Activated CD4-positive, alpha-beta T cell treated with anti-CD3 and anti-CD28 coated beads, Interleukin-2, Interleukin-4, amounts not matched to agents 100 ng/mL and 50 ng/mL, durations not matched to agents 16 hours and 8 hours (primary cell): Measurements from ENCODE around the gene HOXC6.

Experiments
- DNase-seq: peaks from one replicate; pipeline ENCODE4 v3.0.0-alpha.2; 2020; ENCODE audit warnings: low spot score

Gene HOXC6

DNA sequence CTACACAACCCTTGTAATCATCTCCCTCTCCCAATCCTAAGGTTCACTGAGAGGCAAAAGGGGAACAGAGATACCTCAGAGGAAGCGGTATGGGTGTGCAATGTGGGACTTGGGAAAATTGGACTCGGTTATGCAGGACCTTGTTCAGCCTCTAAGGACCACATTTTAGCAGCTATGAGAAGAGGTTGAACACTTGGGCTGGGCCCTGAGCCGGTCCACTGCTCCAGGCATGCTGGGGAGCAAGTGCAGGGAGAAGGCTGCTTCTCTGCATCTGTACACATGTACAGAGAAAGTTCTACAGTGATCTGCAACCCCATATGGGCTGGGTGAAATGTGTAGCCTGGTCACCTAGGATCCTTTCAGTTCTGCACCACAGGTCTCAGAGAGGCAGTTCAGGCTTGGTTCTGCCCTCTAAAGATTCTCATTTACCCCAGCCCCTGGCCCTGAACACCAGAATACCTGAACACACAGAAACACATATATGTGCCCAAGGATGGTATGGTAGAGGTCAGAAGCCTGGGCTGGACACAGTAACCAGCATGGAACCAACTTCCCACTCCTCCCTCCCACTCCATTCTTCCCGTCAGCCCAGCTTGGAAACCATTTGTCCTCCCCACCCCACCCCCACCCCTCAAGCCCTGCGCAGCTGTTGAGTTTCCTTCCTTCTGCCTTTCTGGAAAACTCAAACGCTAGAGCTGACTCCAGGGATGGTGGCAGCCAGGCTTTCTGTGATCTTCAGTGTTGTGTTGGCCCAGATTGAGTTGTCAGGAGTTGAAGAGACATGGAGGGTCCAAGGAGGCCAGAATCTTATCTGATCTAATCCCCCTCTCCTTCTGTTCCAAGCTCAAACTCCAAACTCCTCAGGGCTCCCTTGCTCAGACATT is 15.0 kb downstream of the HOXC6 start:
- no peak for DNase-seq

DNA sequence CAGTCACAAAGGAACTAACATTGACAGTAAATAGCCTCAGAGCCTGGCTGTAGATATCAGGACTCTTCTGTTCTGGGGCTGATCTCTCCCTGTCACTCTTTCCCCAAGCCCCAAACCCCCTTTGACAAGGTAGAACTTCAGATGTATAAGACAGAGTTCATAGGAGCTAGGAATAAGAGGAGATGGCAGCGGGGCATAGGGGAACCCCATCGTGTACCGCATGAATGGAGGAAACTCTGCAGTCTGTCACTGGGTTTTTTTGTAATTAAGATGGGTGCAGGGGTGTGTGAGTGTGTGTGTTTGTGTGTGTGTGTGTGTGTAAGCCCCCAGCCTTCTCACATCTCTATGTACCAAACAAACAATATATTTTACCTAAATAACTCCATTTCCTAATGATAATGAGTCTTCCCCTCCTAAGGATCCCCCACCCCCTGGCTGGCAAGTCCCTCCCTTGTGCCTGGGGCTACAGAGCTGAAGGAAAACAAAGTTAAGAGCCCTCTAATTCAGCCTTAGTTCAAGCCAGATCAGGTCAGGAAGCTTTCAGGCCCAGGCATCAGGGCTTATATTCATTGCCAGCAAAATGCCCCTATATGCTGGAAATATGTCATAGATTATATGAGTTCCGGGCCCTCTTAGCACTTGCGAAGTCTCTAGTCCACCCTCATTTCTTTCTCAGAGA is 16.3 kb downstream of the HOXC6 start:
- no peak for DNase-seq

DNA sequence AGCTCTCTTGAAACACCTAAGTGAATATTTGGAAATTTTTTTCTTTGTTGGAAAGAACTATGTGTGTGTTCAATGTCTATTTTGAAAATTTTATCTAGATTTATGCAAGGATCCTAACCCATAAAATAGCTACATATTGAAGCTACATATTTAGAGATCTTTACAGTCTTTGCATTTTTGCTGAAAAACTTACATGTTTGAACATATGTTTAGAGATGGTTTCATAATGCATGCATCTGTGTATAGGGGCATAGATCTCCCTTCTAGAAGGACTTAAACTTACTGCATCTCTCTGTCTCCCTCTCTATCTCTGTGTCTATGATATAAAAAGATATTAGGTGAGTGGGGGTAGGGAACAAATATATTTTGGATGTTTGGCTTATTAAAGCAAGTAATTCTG is 17.2 kb downstream of the HOXC6 start:
- DNase-seq = no peak

DNA sequence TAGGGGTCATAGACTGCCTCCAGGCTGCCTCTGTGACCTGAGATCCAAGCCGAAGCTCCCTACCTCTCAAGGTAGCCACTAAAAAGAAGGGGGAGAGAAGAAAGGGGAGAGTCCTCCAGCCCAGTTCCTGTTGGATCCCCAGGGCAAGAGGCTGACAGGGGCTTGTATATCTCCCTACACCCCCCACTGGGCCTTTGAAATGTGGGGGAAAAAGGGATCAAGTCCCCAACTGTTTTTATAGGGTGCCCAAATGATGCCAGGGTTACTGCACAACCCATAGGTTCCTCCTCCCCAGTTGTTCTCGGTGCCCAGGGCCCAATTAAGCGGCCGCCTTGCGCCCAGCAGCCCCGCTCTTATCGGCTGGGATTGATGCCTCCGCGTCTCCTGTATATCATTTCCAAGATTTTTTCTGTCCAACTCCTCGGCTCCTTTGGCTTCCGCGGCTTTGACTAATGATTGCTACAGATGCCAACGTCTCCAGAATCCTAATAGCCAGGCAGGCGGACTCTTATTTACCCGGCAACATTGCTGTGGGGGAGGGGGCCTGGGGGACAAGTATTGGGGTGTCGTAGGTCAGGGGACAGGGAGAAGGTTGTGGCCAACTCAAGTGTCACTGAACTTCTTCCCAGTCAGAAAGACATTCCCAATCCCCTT is 17.8 kb downstream of the HOXC6 start:
- DNase-seq = no peak

DNA sequence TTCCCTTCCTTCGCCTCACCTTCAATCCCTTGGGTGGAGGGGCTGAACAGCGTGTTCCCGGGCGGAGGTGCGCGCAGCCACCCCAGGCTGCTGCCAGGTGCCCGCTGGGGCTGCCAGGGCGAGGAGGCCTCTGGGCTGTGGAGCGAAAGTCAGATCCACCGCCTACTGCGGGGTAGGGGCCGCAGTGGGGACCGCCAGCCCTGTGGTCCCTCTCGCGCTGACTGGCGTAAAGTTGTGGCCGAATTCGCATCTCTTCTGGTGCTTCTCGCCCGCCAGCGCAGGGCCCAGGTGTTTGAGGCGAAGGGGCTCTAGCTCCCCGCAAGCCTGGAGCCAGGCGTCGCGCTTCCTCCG is 18.5 kb downstream of the HOXC6 start:
- DNase-seq = no peak

DNA sequence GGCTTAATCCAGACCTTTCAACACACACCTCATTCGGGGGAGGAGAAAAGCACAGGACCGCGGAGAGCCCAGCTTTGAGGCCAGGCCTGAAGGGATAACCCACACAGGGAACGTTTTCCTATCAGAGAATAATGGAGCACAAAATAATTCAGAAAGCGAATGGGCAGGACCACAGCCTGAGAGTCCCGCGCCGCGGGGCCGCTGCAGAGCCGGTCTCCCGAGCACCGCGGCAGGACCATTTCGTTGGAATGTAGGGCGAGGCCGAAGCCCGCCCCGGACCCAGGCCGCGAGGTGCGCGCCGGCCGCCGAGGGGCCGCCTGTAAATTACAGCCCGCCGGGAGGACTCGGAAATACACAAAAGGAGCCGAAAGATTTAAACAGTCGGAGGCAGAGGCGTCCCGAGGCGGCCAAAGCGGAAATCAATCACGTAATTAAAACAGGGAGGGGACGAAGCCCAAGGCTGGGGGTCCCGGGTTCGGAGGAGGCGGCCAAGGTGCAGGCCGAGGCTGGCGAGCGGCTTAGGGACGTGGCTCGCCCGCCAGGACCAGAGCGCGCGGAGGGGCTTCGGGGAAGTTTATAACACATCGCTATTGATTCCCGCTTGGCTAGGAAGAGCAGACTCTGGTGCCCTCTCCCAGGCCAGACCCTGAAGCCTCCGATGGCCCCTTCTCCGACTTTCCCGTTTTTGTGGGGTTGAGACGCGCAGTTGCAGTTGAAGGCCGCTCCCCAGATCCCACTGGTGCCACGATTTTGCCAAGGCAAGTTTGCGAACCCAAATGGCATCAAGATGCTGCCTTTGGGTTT is 19.1 kb downstream of the HOXC6 start:
- no peak for DNase-seq

DNA sequence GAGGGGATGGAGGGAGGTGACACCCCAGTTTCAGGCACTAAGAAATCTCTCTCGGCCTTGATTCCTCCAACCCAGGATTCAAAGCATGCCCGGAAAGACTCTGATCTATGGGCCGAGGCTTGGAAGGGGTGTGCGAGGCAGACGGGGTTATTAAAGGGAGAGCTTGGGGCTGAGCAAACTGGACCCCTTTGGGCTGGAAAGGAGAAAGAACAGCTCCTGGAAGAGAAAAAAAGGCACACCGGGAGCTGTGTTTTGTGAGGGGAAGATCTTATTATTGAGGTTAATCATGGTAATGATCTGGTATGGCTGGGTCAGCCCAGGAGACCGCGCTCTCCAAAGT is 19.7 kb downstream of the HOXC6 start:
- no peak for DNase-seq

DNA sequence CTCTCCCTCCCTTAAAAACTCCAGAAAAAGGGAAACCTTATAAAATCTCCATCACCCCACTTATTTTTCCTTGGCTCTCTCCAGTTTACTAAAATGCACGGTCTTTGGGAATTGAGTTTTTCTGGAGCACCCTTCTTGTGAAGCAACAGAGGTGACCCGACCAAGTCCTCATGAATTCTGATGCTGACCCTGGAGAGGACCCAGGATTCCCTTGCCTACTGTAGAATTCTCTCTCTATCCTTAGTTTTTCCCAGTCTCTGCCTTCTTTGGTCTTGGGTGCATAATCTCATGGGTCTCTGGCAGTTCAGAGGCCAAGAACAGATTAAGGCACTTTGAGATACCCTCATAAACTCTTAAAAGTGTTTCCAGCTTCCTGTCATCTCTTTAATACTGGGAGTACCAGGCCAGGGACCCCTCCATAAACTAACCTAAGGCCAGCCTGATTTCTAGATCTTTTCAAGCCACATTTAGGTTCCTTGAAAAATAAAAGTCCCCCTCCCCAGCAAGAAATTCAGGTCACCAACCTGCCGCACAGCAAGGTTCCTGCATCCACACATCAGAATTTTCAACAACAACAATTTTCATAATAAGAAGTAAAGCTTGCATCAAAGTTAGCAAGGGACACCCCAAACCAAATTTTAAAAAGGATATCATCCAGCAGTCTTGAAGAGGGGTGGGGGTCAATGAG is 20.3 kb downstream of the HOXC6 start:
- no peak for DNase-seq

DNA sequence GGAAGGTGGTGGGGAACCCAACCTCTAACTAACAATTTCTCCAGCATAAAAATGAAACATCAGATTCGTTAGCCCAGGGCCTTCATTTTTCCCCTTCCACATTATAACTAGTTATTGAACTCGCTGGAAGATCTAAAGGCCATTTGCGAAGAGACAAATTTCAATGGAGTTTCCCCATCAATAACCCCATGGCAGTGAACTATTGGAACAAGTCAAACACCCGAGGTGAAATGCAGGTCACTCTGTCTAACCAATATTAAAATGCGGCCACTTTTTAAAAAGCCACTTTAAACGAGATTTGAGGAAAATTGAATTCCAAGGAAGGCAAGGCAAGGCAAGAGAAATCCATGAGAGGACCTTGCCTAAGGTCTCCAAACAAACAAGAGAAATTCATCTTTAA is 20.9 kb downstream of the HOXC6 start:
- no peak for DNase-seq

DNA sequence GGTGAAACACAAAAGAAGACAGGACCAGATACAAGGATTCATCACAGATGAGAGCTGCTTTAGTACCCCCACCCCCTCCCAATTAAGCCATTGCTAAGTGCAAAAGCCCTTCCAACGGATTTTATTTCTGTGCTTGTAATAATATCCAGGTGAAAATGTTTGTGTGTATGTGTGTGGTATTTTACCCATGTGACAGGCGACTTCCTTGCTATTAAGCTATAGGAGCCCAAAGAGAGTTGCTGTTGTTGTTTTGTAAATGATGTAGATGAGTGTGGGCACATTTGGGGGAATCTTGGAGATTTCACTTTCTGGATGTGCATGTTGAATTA is 22.2 kb downstream of the HOXC6 start:
- DNase-seq = no peak

DNA sequence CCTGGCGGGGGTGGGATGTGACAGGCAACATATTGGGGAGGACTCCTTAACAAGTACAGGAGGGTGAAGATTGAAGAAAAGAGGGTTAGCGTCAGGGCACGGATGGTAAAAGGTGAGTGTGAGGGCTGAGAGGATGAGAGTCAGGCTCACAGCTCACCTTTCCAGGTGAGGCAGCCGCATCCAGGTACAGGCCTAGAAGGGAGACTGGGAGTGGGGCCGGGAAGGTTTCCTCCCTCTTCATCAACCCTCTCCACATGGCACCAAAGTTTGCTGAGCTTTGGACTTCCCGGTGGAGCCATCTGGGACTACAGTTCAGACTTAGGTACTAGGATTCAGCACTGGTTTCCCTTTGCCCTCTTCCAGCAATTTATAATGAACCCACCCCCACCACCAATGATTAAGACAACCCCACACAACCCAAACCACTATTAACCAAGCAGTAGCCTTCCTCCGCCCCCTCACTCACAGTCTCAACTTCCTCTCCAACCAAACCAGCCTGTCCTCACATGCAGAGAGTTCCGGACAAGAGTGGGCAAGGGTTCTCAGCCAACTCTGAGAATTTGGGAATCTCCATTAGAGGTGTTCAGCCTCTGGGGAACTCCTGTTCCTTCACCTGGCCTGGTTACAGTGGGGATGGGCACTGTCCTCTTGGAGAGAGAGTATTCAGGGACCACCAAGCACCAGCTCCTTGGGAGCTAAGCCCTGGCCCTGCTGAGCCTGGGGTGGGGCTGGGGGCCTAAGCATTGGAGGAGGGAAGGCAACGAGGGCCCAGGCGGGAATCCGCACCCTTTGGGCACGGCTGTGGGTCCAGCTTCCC is 23.0 kb downstream of the HOXC6 start:
- DNase-seq = no peak

DNA sequence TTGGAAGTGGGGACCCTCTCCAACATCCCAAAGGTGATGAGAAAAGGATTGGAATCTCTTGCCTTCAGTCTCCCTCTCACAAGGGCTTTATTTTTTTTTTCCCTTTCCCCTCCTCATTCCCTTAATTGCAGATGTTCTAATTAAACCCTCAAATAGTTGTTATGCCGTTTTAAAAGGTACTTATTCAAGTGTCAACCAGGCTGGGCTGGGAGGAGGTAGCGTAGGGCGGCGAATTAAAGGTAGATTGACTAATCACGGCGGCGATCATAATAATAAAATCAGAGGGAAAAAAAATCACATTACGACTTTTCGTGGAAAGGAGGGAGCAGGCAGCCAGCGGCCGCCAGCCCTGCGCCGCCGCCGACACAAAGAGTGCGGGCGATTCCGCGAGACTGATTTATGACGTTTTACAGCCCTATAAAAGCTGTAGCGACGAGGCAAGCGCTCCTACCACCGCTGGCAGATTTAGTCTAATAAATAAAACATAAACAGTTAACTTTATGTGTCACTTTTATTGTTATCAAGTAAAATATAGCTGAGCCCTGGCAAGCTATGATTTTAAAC is 23.7 kb downstream of the HOXC6 start:
- DNase-seq = no peak

DNA sequence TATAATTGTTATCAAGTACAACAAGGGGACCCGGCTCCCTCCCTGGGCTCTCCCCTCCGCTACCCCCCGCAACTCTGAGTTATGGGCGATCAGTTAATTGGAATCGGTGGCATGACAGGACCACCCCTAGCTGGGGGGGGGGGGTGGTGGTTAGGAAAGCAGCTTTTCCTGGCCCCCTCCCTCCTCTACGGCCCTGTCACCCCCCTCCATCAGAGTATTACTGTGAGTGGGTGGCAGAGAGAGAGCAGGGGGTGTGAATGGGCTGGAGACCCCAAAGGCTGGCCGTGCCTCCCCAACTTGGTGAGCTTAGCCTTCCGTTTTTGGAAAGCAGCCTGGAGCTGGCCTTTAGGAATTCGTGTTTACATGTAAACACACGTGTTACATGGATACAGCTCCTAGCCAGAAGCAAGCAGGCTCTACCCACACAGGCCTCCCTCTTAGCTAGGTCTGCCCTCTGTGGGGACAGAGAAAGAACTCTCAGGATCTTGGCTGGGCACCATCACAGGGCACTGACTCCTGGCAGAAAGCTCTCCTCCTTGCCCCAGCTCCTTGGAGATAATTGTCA is 24.3 kb downstream of the HOXC6 start:
- DNase-seq = no peak

DNA sequence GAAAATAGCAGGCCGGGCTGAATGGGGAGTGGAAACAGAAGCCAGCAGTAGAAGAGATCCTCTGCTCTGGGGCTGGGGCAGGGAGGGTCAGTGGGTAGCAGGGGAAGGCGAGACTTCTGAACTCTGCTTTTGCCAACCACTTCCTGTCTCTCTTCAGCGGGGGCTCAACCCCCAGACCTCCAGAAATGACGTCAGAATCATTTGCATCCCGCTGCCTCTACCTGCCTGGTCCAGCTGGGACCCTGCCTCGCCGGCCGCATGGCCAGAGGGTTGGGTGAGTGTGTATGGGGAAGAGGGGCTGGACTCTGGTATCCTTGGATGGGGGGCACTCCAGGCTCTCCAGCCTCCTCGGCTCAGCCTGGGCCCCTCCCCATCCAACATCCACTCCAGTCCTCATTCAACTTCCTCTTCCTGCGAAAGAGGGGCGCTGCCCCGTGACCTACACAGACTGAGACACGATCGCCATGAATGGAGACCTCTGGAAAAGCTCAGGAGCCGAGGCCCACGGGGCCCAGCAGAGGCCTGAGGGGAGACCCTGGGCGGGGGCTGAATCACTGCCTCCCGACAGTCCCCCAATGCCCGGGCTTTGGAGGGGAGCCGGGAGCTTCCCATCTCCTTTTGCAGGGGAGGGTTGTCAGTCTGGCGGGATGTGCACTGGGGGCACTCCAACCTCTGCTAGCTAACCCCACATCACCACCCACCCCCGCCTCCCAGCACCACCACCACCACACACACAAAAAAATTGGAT is 24.9 kb downstream of the HOXC6 start:
- DNase-seq = no peak

DNA sequence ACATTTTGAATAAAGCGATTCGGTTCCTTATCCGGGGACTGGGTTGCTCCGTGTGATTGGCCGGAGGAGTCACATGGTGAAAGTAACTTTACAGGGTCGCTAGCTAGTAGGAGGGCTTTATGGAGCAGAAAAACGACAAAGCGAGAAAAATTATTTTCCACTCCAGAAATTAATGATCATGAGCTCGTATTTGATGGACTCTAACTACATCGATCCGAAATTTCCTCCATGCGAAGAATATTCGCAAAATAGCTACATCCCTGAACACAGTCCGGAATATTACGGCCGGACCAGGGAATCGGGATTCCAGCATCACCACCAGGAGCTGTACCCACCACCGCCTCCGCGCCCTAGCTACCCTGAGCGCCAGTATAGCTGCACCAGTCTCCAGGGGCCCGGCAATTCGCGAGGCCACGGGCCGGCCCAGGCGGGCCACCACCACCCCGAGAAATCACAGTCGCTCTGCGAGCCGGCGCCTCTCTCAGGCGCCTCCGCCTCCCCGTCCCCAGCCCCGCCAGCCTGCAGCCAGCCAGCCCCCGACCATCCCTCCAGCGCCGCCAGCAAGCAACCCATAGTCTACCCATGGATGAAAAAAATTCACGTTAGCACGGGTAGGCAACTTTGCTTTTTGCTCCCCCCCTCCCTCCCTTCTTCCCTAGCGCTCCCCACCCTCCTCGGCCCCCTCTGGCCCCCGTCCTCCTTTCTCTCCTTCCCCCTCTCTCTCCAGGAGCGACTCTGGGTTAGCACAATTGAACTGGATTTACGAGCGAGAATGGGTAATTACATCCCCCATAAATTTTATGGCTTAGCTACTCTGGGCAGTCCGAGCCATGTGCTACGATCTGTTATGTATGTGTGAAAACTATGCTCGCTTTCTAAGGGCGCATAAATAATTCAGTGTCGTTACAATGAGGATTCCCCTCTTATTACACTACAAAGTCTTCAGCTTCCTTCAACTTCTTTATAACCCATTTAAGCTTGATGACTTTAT is 25.8 kb downstream of the HOXC6 start, which contains the start of gene HOXC4:
Gene HOXC4 (plus strand): TSS at position 85 of the 991 bp plus-strand sequence. CDS start 88 bp downstream, at position 173.
- DNase-seq = no peak

DNA sequence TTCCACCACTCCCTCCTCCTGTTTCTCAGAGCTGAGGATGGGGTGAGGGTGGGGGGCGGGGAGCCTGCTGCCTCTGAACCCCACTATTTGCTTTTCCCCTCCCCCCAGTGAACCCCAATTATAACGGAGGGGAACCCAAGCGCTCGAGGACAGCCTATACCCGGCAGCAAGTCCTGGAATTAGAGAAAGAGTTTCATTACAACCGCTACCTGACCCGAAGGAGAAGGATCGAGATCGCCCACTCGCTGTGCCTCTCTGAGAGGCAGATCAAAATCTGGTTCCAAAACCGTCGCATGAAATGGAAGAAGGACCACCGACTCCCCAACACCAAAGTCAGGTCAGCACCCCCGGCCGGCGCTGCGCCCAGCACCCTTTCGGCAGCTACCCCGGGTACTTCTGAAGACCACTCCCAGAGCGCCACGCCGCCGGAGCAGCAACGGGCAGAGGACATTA is 26.5 kb downstream of the HOXC6 start:
- no peak for DNase-seq

DNA sequence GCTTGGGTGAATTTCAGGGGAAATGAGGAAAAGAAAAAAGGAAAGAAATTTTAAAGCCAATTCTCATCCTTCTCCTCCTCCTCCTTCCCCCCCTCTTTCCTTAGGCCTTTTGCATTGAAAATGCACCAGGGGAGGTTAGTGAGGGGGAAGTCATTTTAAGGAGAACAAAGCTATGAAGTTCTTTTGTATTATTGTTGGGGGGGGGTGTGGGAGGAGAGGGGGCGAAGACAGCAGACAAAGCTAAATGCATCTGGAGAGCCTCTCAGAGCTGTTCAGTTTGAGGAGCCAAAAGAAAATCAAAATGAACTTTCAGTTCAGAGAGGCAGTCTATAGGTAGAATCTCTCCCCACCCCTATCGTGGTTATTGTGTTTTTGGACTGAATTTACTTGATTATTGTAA is 27.3 kb downstream of the HOXC6 start:
- DNase-seq = no peak

DNA sequence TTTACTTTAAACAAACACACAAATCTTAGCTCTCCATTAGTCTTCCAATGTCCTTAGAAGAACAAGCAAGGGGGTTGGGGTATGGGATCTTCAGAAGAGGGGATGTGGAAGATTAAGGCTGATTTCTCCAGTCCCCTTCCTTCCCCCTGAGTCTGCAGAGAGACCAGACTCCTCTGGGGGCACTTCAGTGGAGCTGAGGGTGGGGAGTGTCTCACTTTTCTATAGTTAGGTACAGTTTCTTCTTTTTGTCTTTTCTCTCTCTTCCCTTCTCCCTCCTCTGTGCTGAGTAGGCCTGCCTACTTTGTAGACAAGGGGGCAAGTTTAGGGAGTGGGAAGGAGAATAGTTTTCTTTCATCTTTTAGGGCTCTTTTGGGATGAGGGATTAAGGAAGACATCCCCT is 27.9 kb downstream of the HOXC6 start:
- DNase-seq = no peak
